ENCODE results near the gene LNP1. TPM values are rescaled to one million over a fixed set of nuclear protein-coding genes. Genes with fewer than 3 reads are reported as not detected.

LNP1 gene
- total RNA-seq, 3 donors from 2014 or later (not counting 1 experiment from before 2014, with no cell fraction given) = 0.39 to 0.85 (median 0.73) TPM

- H3K4me1 Mint-ChIP-seq = peaks cover 8 to 14% of the 10 kb centered on the region in 2 donors
- WGBS (ENCODE audit: insufficient coverage) = 81% methylated on average over 8 of the region's 8 CpGs
- Histone ChIP-seq H3K4me1 (ENCODE audit: control insufficient read depth, insufficient read depth, low read length) (no peaks in the 10 kb centered on the region), H3K9me3 (ENCODE audit: control insufficient read depth, insufficient read depth, low read length) (peaks cover 3% of the 10 kb centered on the region), H3K36me3 (ENCODE audit: control insufficient read depth, insufficient read depth, low read length) (peaks cover 55% of the 10 kb centered on the region), H3K27me3 (ENCODE audit: control insufficient read depth, insufficient read depth, low read length) (no peaks in the 10 kb centered on the region), H3K4me3 (ENCODE audit: low read length) (no peak overlapping the region), H3K27ac (ENCODE audit: low read length) (no peak overlapping the region)
- H3K27ac Mint-ChIP-seq = no peak overlapping the region
- ATAC-seq = no peak
- TF ChIP-seq CTCF (IDR thresholded peaks at IDR 0.05) = no peak
- peaks cover 10% of the 10 kb centered on the region for H3K36me3 Mint-ChIP-seq
- H3K4me3 Mint-ChIP-seq = no peak overlapping the region
- no peak for DNase-seq
- no peaks in the 10 kb centered on the region for H3K27me3 Mint-ChIP-seq (ENCODE audit: low read depth in 2 of 2)
- H3K9me3 Mint-ChIP-seq = peaks cover 0 to 2% of the 10 kb centered on the region in 2 donors
- intact Hi-C loops (cut with micrococcal nuclease) = no loop called here
Observed at GRCh38 chr3:100384733-100385525, 16.4 kb upstream of the LNP1 start.

GRCh38 chr3:100386437-100387074, 14.8 kb upstream of the LNP1 start:
- no peak overlapping the region for H3K27ac Mint-ChIP-seq
- peaks cover 10% of the 10 kb centered on the region for H3K36me3 Mint-ChIP-seq
- peaks cover 0 to 2% of the 10 kb centered on the region in 2 donors for H3K9me3 Mint-ChIP-seq
- Histone ChIP-seq H3K36me3 (ENCODE audit: control insufficient read depth, insufficient read depth, low read length) (peaks cover 42% of the 10 kb centered on the region), H3K4me3 (ENCODE audit: low read length) (no peak overlapping the region), H3K4me1 (ENCODE audit: control insufficient read depth, insufficient read depth, low read length) (no peaks in the 10 kb centered on the region), H3K27me3 (ENCODE audit: control insufficient read depth, insufficient read depth, low read length) (no peaks in the 10 kb centered on the region), H3K27ac (ENCODE audit: low read length) (no peak overlapping the region), H3K9me3 (ENCODE audit: control insufficient read depth, insufficient read depth, low read length) (peaks cover 3% of the 10 kb centered on the region)
- DNase-seq = no peak
- H3K4me1 Mint-ChIP-seq = peaks cover 8 to 14% of the 10 kb centered on the region in 2 donors
- intact Hi-C loops (cut with micrococcal nuclease) = no loop called here
- ATAC-seq = no peak
- no peak overlapping the region for H3K4me3 Mint-ChIP-seq
- H3K27me3 Mint-ChIP-seq (ENCODE audit: low read depth in 2 of 2) = no peaks in the 10 kb centered on the region
- TF ChIP-seq CTCF (IDR thresholded peaks at IDR 0.05) = no peak

GRCh38 chr3:100389025-100389424, 12.3 kb upstream of the LNP1 start:
- no peak overlapping the region for H3K27ac ChIP-seq (ENCODE audit: low read length)
- Mint-ChIP-seq H3K27ac (no peak overlapping the region), H3K9me3 (peaks cover 0 to 2% of the 10 kb centered on the region in 2 donors), H3K36me3 (peaks cover 10% of the 10 kb centered on the region), H3K4me1 (peaks cover 17 to 26% of the 10 kb centered on the region in 2 donors), H3K4me3 (no peak overlapping the region), H3K27me3 (ENCODE audit: low read depth in 2 of 2) (no peaks in the 10 kb centered on the region)
- peaks cover 24% of the 10 kb centered on the region for H3K36me3 ChIP-seq (ENCODE audit: control insufficient read depth, insufficient read depth, low read length)
- H3K4me1 ChIP-seq (ENCODE audit: control insufficient read depth, insufficient read depth, low read length) = no peaks in the 10 kb centered on the region
- H3K4me3 ChIP-seq (ENCODE audit: low read length) = no peak overlapping the region
- no CpG with 5 or more reads among the region's 1 CpG for WGBS (ENCODE audit: insufficient coverage)
- H3K27me3 ChIP-seq (ENCODE audit: control insufficient read depth, insufficient read depth, low read length) = no peaks in the 10 kb centered on the region
- intact Hi-C loops (cut with micrococcal nuclease) = no loop called here
- peaks cover 3% of the 10 kb centered on the region for H3K9me3 ChIP-seq (ENCODE audit: control insufficient read depth, insufficient read depth, low read length)
- DNase-seq (no peak), ATAC-seq (no peak)
- TF ChIP-seq CTCF (IDR thresholded peaks at IDR 0.05) = no peak

Measured in natural killer cell (primary cell).